MM.1S (cell line): ENCODE results near the gene EVPL.

ENCODE experiments used
- DNase-seq: peaks from one replicate; pipeline ENCODE4 v3.0.0-alpha.2; 2015
- H2AFZ ChIP-seq: fragments of 300-600 bp; sonication (generic); 2 replicates; pipeline ENCODE4 v1.6.0; 2016; ENCODE audit warnings: antibody characterized with exemption, low read length
- H3F3A ChIP-seq: fragments of 300-600 bp; sonication (generic); 2 replicates; pipeline ENCODE4 v1.6.1; 2016; ENCODE audit warnings: mild to moderate bottlenecking, antibody characterized with exemption, low read length, moderate library complexity, mixed read lengths; ENCODE audit not compliant: insufficient read depth
- H3K27ac ChIP-seq: fragments of 300-600 bp; sonication (generic); 2 replicates; pipeline ENCODE4 v1.5.1; 2016; ENCODE audit warnings: mild to moderate bottlenecking, low read length
- H3K27me3 ChIP-seq: fragments of 300-600 bp; sonication (generic); replicated peaks from 2 replicates; pipeline ENCODE4 v1.6.0; 2016; ENCODE audit warnings: low read length; ENCODE audit not compliant: insufficient read depth
- H3K36me3 ChIP-seq: fragments of 300-600 bp; sonication (generic); replicated peaks from 2 replicates; pipeline ENCODE4 v1.6.1; 2016; ENCODE audit warnings: mild to moderate bottlenecking, low read length, mixed read lengths; ENCODE audit not compliant: insufficient read depth
- H3K4me1 ChIP-seq: fragments of 300-600 bp; sonication (generic); 2 replicates; pipeline ENCODE4 v1.6.1; 2016; ENCODE audit warnings: low read length, mixed read lengths
- H3K4me2 ChIP-seq: fragments of 300-600 bp; sonication (generic); 2 replicates; pipeline ENCODE4 v1.6.0; 2016; ENCODE audit warnings: low read depth, low read length
- H3K4me3 ChIP-seq: fragments of 300-600 bp; sonication (generic); 2 replicates; pipeline ENCODE4 v1.5.1; 2016; ENCODE audit warnings: low read length, mixed read lengths
- H3K79me2 ChIP-seq: fragments of 300-600 bp; sonication (generic); 2 replicates; pipeline ENCODE4 v1.6.1; 2016; ENCODE audit warnings: mixed run types, low read length, mixed read lengths
- H3K9ac ChIP-seq: fragments of 300-600 bp; sonication (generic); 2 replicates; pipeline ENCODE4 v1.6.1; 2016; ENCODE audit warnings: low read length, mixed read lengths
- H3K9me2 ChIP-seq: fragments of 300-600 bp; sonication (generic); replicated peaks from 2 replicates; pipeline ENCODE4 v1.6.1; 2016; ENCODE audit warnings: mild to moderate bottlenecking, low read length, mixed read lengths; ENCODE audit not compliant: insufficient read depth
- H3K9me3 ChIP-seq: fragments of 300-600 bp; sonication (generic); replicated peaks from 2 replicates; pipeline ENCODE4 v1.6.1; 2016; ENCODE audit warnings: mild to moderate bottlenecking, low read length, mixed read lengths; ENCODE audit not compliant: insufficient read depth
- H4K20me1 ChIP-seq: fragments of 300-600 bp; sonication (generic); 2 replicates; pipeline ENCODE4 v1.6.1; 2016; ENCODE audit warnings: mild to moderate bottlenecking, low read length, moderate library complexity, mixed read lengths; ENCODE audit not compliant: insufficient read depth
- CTCF ChIP-seq: fragments of 300-600 bp; sonication (generic); IDR thresholded peaks from 2 replicates; pipeline ENCODE4 v1.5.1; 2016; ENCODE audit warnings: antibody characterized with exemption, low read length, mixed read lengths
- EZH2 ChIP-seq: fragments of 300-600 bp; sonication (generic); optimal IDR thresholded peaks from 2 replicates; pipeline ENCODE3; 2017; ENCODE audit warnings: low read depth, mild to moderate bottlenecking, antibody characterized with exemption, low read length, mixed read lengths
- EZH2phosphoT487 ChIP-seq: fragments of 300-600 bp; sonication (generic); IDR thresholded peaks from 2 replicates; pipeline ENCODE4 v1.6.1; 2018; ENCODE audit warnings: antibody characterized with exemption, low read length

The EVPL gene

GRCh38 chr17:76008208-76008607 is 18.9 kb downstream of the EVPL start:
- H2AFZ ChIP-seq, result no peak overlapping the region
- H3K4me1 ChIP-seq, result no peaks in the 10 kb centered on the region
- no peaks in the 10 kb centered on the region for H3F3A ChIP-seq
- H4K20me1 ChIP-seq, result no peaks in the 10 kb centered on the region
- TF ChIP-seq EZH2phosphoT487 (no peak), EZH2 (no peak), CTCF (no peak)
- no peaks in the 10 kb centered on the region for H3K9me2 ChIP-seq
- H3K36me3 ChIP-seq, result no peaks in the 10 kb centered on the region
- H3K79me2 ChIP-seq, result no peaks in the 10 kb centered on the region
- H3K4me2 ChIP-seq, result no peak overlapping the region
- H3K9me3 ChIP-seq, result no peaks in the 10 kb centered on the region
- H3K4me3 ChIP-seq, result no peak overlapping the region
- no peak overlapping the region for H3K27ac ChIP-seq
- DNase-seq, result no peak
- peaks cover 29% of the 10 kb centered on the region for H3K27me3 ChIP-seq
- H3K9ac ChIP-seq, result no peak overlapping the region

- Histone ChIP-seq H3K9me2 (no peaks in the 10 kb centered on the region), H3K27ac (no peak overlapping the region), H2AFZ (no peak overlapping the region), H3K9ac (no peak overlapping the region), H4K20me1 (no peaks in the 10 kb centered on the region), H3K27me3 (peaks cover 29% of the 10 kb centered on the region), H3K9me3 (no peaks in the 10 kb centered on the region), H3K4me1 (no peaks in the 10 kb centered on the region), H3K79me2 (no peaks in the 10 kb centered on the region), H3K4me3 (no peak overlapping the region), H3K4me2 (no peak overlapping the region), H3F3A (no peaks in the 10 kb centered on the region), H3K36me3 (no peaks in the 10 kb centered on the region)
- TF ChIP-seq EZH2phosphoT487 (no peak), CTCF (no peak), EZH2 (no peak)
- no peak for DNase-seq
These were observed 19.3 kb downstream of the EVPL start for GRCh38 chr17:76007850-76008165.

DNA sequence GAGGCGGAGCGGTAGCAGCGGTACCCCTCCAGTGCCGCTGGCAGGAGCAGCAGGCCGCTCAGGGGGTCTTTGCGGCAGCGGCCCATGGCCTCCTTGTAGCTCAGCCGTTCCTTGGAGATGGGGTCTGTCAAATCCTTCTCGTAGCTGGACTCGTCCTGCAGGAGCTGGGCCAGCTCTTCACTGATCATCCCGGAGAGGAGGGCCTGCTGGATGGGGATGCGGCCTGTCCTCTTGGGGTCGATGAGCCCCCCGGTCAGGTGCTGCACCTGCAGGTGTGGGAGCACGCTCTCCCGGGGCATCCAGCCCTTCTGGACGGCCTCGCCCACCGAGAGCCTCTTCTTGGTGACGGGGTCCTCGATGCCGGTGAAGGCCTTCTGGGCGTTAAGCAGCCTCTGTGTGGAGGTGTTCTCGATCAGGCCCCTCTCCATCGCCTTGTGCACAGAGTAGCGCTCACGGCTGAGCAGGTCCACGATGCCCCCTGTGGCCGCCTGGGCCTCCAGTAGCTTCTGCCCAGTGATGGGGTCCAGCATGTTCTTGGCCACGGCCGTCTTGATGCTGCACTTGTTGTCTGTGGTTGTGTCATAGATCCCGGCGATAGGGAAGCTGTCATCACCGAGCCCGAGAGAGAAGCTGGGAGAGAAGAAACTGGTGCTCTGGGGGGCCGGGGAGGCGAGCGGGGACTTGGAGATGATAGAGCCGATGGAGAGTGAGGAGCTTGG is 19.8 kb downstream of the EVPL start:
- no peak for TF ChIP-seq CTCF
- TF ChIP-seq EZH2phosphoT487, result no peak
- Histone ChIP-seq H3K36me3 (no peaks in the 10 kb centered on the region), H3F3A (no peaks in the 10 kb centered on the region), H3K9me3 (no peaks in the 10 kb centered on the region), H3K4me3 (no peak overlapping the region), H3K79me2 (no peaks in the 10 kb centered on the region), H3K9ac (no peak overlapping the region), H3K27me3 (peaks cover 29% of the 10 kb centered on the region), H3K4me2 (no peak overlapping the region), H3K27ac (no peak overlapping the region), H2AFZ (no peak overlapping the region), H4K20me1 (no peaks in the 10 kb centered on the region), H3K9me2 (no peaks in the 10 kb centered on the region), H3K4me1 (no peaks in the 10 kb centered on the region)
- DNase-seq, result no peak
